A673 (cell line): ENCODE results near the gene LRIF1.

Source experiments
- EZH2 ChIP-seq: fragments of 200-600 bp; sonication (generic); IDR thresholded peaks from 2 replicates; pipeline ENCODE4 v1.6.1; 2017; ENCODE audit warnings: borderline replicate concordance, low read depth, mild to moderate bottlenecking, mixed read lengths, antibody characterized with exemption, low read length; ENCODE audit not compliant: poor library complexity, severe bottlenecking
- TF ChIP-seq, protein P1 (sequence below): fragments of 300-800, 200-600 bp; sonication (generic); conservative IDR thresholded peaks from 2 replicates; pipeline ENCODE4 v1.5.1; 2017; ENCODE audit warnings: low read depth, mild to moderate bottlenecking, antibody characterized with exemption, low read length, moderate library complexity, mixed read lengths

DNA sequence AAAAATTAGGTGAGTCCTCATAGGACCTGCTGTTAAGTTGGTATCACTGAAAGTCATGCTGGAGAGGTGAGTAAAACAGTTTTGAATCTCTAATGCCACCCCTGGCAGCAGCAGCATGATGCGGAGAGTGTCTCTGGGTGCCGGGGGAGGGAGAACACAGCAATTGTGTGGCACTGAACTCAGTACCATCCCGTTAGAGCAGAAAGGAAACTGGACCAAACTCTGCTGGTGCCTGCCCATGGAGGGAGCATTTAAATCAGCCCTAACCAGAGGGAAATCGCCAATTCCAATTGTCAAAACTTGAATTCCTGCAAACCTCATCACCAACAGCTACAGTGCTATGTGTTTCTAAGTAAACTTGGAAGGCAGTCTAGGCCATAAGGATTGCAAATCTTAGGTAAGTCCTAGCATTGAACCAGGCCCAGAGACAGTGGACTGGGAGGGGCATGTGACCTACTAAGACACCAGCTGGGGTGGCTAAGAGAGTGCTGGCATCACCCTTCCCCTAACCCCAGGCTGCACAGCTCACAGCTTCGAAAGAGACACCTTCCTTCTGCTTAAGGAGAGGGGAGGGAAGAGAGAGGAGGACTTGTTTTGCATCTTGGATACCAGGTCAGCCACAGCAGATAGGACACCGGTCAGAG, 60.8 kb downstream of the LRIF1 start:
- TF ChIP-seq, protein P1, sequence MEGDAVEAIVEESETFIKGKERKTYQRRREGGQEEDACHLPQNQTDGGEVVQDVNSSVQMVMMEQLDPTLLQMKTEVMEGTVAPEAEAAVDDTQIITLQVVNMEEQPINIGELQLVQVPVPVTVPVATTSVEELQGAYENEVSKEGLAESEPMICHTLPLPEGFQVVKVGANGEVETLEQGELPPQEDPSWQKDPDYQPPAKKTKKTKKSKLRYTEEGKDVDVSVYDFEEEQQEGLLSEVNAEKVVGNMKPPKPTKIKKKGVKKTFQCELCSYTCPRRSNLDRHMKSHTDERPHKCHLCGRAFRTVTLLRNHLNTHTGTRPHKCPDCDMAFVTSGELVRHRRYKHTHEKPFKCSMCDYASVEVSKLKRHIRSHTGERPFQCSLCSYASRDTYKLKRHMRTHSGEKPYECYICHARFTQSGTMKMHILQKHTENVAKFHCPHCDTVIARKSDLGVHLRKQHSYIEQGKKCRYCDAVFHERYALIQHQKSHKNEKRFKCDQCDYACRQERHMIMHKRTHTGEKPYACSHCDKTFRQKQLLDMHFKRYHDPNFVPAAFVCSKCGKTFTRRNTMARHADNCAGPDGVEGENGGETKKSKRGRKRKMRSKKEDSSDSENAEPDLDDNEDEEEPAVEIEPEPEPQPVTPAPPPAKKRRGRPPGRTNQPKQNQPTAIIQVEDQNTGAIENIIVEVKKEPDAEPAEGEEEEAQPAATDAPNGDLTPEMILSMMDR: no peak
- TF ChIP-seq EZH2: no peak
